NCI-H2171 (cell line): ENCODE measurements around the gene IGFL3.
"Not testable (repeated sequence)": the region's sequence is repeated elsewhere in the genome, so short reads cannot be mapped to it uniquely, and the experiment has no call there.

Experiments used
- DNase-seq: peaks from one replicate; lab custom pipeline; 2025; lab: John Stamatoyannopoulos, UW

Gene IGFL3

DNA sequence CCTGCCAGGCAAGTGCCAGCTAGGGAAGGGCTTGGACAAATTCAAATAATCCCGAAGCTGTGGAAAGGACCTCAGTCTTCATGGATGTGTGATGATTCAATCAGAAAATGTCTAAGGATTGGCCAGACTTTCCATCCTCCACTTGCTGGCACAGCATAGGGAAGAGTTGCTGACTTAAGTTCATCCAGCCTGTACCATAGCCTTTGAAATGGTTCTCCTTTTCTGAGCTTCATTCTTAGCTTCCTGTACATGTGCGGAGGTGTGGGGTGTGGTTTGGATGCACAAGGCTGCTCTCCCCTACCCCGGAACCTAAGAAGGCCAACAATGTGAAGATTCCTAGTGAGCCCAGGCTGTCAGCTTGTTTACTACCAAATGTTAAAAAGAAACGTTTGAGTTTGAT, 959 bp upstream of the IGFL3 start:
- no peak for DNase-seq

- no peak for DNase-seq
These were observed 6.4 kb downstream of the IGFL3 start for GRCh38 chr19:46118136-46118535.

DNA sequence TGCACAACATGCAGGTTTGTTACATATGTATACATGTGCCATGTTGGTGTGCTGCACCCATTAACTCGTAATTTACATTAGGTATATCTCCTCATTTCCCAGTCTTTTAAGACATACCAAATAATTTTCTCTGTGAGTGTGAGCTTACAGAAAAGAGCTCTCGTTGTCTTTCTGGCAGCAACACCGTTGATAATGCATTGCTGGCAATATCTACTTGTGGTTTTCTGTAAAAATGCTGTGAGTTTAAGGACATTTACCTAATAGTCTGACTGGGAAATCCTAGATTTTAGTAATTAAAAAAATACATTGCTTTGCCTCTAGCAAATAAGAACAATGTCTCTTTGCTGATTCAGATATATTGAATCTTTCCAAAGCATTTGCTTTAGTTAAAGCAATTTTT, 8.4 kb downstream of the IGFL3 start:
- DNase-seq = no peak

GRCh38 chr19:46115396-46116106, 8.9 kb downstream of the IGFL3 start:
- DNase-seq = no peak

- DNase-seq = no peak
These were observed 10.8 kb downstream of the IGFL3 start for GRCh38 chr19:46113726-46114125.

DNA sequence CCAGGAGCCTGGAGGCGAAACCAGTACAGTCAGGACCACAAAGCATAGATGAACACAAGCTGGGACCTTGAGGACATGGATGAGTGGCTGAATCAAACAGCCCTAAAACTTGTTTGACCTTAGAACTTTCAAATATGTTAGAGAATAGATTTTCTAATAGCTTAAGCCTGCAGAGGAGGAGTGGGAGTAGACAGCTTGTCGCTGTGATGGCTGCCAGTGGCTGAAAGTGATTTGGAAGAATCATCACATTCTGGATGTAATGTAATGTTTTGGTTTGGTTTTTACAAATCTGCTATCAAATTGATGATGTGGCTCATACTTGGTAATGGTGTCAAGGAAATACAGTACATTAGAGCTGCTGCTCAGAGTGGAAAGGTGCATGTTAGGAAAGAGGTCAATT, 12.0 kb downstream of the IGFL3 start:
- DNase-seq = no peak

DNA sequence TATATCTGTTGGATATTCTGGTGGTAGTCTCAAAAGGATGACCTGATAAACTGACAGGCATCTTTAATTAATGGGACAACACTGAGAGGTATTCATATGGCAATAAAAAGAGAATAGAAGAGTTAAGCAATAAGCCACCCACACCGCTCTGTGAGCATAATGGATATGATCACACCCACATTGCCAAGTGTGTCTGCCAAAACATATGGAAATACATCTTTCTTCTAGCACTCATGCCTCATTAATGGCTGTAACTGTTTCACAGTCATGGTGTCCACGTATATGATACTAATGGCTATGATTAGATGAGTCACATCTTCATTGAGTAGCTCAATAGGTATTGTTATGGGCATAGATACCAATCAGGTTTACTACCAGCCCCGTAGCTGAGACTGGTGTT, 13.1 kb downstream of the IGFL3 start:
- no peak for DNase-seq

GRCh38 chr19:46109876-46110275, 14.6 kb downstream of the IGFL3 start:
- no peak for DNase-seq

DNA sequence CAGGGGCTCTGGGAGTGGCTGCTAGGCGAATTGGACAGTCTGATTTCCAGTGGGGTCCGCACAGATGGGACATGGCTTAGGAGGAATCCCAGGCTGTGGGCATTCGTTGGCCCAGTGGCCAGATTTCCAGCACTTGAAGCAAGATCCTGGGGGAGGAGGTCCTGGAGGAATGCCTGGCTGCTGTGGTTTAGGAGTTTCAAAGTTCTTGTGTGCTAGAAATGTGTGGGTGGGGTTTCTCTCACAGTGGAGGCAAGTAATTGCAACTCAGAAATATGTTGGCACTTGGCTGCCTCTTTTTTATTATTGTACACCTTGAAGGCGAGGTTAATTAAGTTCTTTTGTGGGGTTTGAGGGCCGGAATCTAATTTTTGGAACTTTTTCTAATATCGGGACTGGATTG, 17.1 kb downstream of the IGFL3 start:
- DNase-seq = no peak

- DNase-seq = not testable (repeated sequence)
These were observed 22.2 kb downstream of the IGFL3 start for GRCh38 chr19:46102333-46102732.

DNA sequence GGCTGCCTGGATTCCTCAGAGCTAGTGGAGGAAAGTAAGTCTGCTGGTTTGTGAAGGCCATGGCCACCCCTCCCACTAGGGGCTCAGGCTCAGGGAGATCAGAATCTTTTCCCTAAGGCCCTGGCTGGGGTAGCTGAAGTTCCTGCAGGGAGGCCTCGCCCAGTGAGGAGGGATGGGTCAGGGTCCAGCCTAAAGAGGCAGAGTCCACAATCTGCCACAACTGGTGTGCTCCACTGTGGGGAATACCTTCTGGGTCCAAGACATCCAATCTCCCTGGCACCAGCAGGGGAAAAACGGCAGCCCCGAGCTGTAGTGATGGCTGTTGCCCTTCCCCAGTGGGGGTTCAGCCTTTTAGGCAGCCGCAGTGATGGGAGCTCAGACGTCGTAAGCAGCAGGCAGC, 23.2 kb downstream of the IGFL3 start:
- DNase-seq = no peak

DNA sequence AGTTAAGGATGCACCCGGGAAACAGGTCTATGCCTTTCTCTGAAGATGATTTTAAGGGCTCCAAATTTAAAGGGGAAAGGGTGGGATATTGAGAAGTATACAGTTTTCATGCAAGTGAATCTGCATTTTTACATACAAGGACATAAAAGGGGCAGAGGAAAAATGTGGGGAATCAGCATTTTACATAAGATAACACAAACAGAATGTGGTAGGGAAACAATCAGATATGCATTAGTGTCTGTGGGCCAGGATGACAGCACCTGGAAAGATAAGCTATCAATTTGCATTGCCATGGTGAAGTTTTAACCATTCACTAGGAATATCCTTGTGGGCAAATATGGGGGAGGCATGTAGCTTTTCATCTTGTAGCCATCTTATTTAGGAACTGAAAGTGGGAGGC, 24.1 kb downstream of the IGFL3 start:
- no peak for DNase-seq

- DNase-seq = no peak
These were observed 34.0 kb downstream of the IGFL3 start for GRCh38 chr19:46090444-46090843.

DNA sequence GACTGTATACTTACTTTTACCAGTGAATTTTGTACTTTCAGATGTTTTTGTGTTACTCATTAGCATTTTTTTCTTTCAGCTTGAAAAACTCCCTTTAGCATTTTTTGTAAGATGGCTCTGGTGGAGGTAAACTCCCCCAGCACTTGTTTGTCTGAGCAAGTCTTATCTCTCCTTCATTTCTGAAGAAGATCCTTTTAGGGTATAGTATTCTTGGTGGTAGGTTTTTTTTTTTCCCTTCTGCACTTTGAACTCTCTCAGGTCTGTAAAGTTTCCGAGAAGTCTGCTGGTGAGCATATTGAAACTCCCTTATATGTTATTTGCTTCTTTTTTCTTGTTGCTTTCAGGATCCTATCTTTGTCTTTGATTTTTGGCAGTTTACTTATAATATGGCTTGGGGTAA, 35.1 kb downstream of the IGFL3 start:
- DNase-seq = no peak

- no peak for DNase-seq
These were observed 36.4 kb downstream of the IGFL3 start for GRCh38 chr19:46088101-46088500.

- DNase-seq = no peak
These were observed 38.6 kb downstream of the IGFL3 start for GRCh38 chr19:46085888-46086287.

DNA sequence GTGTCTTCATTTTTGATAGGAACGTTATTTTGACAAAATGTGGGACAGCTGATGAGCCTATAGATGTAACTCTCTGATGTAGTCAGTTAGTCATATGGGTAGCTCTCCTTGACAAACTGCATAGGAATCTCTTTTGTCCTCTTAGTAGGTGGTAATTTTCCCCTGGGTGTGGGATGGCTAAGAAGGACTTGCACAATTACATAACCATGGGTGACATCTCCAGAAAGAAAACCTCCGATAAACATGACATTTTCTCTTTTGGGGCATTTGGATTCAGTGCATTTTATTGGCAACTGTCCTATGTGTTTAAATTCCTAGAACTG, 41.8 kb downstream of the IGFL3 start:
- DNase-seq = no peak

DNA sequence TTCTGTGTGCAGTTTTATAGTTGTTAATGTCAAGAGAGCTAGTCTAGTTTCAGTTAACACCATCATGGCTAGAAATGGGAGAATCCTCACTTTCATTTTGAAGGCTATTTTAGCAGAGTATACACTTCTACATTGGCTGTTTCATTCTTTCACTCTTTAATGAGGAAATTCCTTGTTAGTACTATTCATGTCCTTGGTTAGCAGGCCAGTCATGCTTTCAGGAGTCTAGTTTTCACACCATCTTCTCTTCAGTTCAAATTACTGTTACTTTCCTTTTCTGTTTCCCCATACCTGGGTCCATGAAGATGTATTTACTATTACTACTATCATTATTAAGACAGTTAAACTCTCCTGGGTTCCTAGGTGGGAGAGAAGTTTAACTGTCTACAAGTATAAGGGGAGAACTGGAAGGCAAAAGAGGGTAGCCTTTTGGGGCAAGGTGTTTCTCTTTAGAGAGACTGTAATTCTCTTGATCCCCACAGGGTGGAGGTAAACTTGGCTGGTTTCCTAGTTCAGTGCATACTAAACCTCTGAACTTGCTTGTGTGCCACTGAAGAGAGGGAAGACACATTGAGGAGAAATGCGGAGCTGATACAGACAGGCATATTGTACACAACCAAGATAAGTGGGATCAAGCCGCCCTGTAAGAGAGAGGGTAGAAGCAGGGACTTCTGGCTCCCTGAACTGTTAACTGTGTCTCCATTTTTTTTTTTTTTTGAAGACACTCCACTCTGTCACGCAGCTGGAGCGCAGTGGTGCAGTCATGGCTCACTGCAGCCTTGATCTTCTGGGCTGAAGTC, 42.4 kb downstream of the IGFL3 start:
- DNase-seq = peak; percentile 26

- no peak for DNase-seq
These were observed 43.9 kb downstream of the IGFL3 start for GRCh38 chr19:46080561-46080960.

DNA sequence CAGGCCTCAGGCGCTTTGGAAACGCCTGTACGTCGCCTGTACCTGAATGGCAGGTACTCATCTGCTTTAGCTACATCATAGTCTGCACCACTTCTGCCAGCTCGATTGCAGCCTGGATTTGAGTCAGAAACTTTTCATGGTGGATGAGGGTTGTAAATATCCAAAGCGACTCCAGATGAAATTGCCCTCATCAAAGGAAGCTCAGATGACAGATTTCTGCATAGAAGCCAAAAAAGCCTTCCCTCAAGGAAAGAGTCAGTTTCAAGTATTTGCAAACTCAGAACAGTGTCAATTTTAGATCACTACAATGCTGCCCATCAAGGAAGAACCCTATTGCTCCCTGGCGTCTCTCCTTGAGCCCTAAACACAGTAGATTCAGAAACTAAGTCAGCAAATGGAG, 44.9 kb downstream of the IGFL3 start:
- no peak for DNase-seq

GRCh38 chr19:46078573-46079332, 45.7 kb downstream of the IGFL3 start:
- DNase-seq = not testable (repeated sequence)

GRCh38 chr19:46077815-46078167, 46.7 kb downstream of the IGFL3 start:
- no peak for DNase-seq
